Glutamatergic neuron (in vitro differentiated cells): ENCODE data around the gene POU2F1. TPM values are rescaled to one million over a fixed set of nuclear protein-coding genes. Genes with fewer than 3 reads are reported as not detected.

ENCODE experiments used
- DNase-seq: peaks from one replicate; pipeline ENCODE4 v3.0.0; 2022
- H3K27ac Mint-ChIP-seq: one replicate; pipeline ENCODE4 v1.8.0; 2020; ENCODE audit warnings: mild to moderate bottlenecking, mixed read lengths, inconsistent platforms; ENCODE audit not compliant: unreplicated experiment
- H3K27me3 Mint-ChIP-seq: one replicate; pipeline ENCODE4 v1.8.0; 2020; ENCODE audit warnings: mild to moderate bottlenecking, moderate library complexity, mixed read lengths, inconsistent platforms; ENCODE audit not compliant: unreplicated experiment
- H3K36me3 Mint-ChIP-seq: one replicate; pipeline ENCODE4 v1.8.0; 2020; ENCODE audit warnings: mild to moderate bottlenecking, mixed read lengths, inconsistent platforms; ENCODE audit not compliant: unreplicated experiment
- H3K4me1 Mint-ChIP-seq: one replicate; pipeline ENCODE4 v1.8.0; 2020; ENCODE audit warnings: mild to moderate bottlenecking, low read depth, mixed read lengths, inconsistent platforms; ENCODE audit not compliant: unreplicated experiment
- H3K4me3 Mint-ChIP-seq: one replicate; pipeline ENCODE4 v1.8.0; 2020; ENCODE audit warnings: mild to moderate bottlenecking, mixed read lengths, inconsistent platforms; ENCODE audit not compliant: unreplicated experiment
- H3K9me3 Mint-ChIP-seq: one replicate; pipeline ENCODE4 v1.8.0; 2020; ENCODE audit warnings: mild to moderate bottlenecking, moderate library complexity, mixed read lengths, inconsistent platforms; ENCODE audit not compliant: unreplicated experiment
- CTCF ChIP-seq: fragments of 200-600 bp; sonication (generic); IDR thresholded peaks from one replicate; pipeline ENCODE4 v1.5.0; 2021; ENCODE audit not compliant: partially characterized antibody, unreplicated experiment
- total RNA-seq: library from RNA; stranded (reverse); fragmentation: NEBNext Ultra II Directional; extraction: Animal tissue kit (Norgen Biotek cat#: 25700); gene quantifications from one replicate; pipeline ENCODE4 v1.2.1, GENCODE V29; 2021; ENCODE audit not compliant: unreplicated experiment

Gene POU2F1
- total RNA-seq, 1 donor from 2014 or later = 37.7 TPM

- Mint-ChIP-seq H3K27me3 (peaks cover 2% of the 10 kb centered on the region), H3K4me1 (peaks cover 20% of the 10 kb centered on the region), H3K9me3 (peaks cover 2% of the 10 kb centered on the region), H3K4me3 (no peak overlapping the region), H3K36me3 (no peaks in the 10 kb centered on the region), H3K27ac (no peak overlapping the region)
- TF ChIP-seq CTCF = no peak
- DNase-seq = no peak
Measured at GRCh38 chr1:167274061-167274460, 53.4 kb downstream of the POU2F1 start.

GRCh38 chr1:167276969-167277368 lies 56.3 kb downstream of the POU2F1 start:
- no peak for TF ChIP-seq CTCF

GRCh38 chr1:167278497-167278896 lies 57.8 kb downstream of the POU2F1 start:
- H3K27ac Mint-ChIP-seq = no peak overlapping the region
- peaks cover 2% of the 10 kb centered on the region for H3K9me3 Mint-ChIP-seq
- no peak for DNase-seq
- H3K4me1 Mint-ChIP-seq = peaks cover 6% of the 10 kb centered on the region
- H3K4me3 Mint-ChIP-seq = no peak overlapping the region
- H3K36me3 Mint-ChIP-seq = no peaks in the 10 kb centered on the region
- H3K27me3 Mint-ChIP-seq = peaks cover 3% of the 10 kb centered on the region
- TF ChIP-seq CTCF = no peak

More at GRCh38 chr1:167276969-167277368, 56.3 kb downstream of the POU2F1 start:
- H3K4me1 Mint-ChIP-seq = peaks cover 9% of the 10 kb centered on the region
- H3K27ac Mint-ChIP-seq = no peak overlapping the region
- peaks cover 5% of the 10 kb centered on the region for H3K27me3 Mint-ChIP-seq
- DNase-seq = no peak
- H3K36me3 Mint-ChIP-seq = no peaks in the 10 kb centered on the region
- peaks cover 4% of the 10 kb centered on the region for H3K9me3 Mint-ChIP-seq
- no peak overlapping the region for H3K4me3 Mint-ChIP-seq

- Mint-ChIP-seq H3K27me3 (peaks cover 3% of the 10 kb centered on the region), H3K27ac (no peak overlapping the region), H3K36me3 (no peaks in the 10 kb centered on the region), H3K9me3 (peaks cover 2% of the 10 kb centered on the region), H3K4me3 (no peak overlapping the region), H3K4me1 (peaks cover 2% of the 10 kb centered on the region)
- TF ChIP-seq CTCF = no peak
- no peak for DNase-seq
Measured at GRCh38 chr1:167280912-167281311, 60.2 kb downstream of the POU2F1 start.

GRCh38 chr1:167288390-167289074 lies 67.8 kb downstream of the POU2F1 start:
- Mint-ChIP-seq H3K9me3 (no peaks in the 10 kb centered on the region), H3K27me3 (no peaks in the 10 kb centered on the region), H3K36me3 (no peaks in the 10 kb centered on the region), H3K4me3 (no peak overlapping the region), H3K27ac (no peak overlapping the region), H3K4me1 (peaks cover 6% of the 10 kb centered on the region)
- no peak for TF ChIP-seq CTCF
- DNase-seq = no peak
